ENCODE data around the gene ETF1.

GRCh38 chr5:138457531-138458275, 85.3 kb downstream of the ETF1 start:
- no peak for TF ChIP-seq CTCF (IDR thresholded peaks at IDR 0.05)
- TF ChIP-seq POLR2A (IDR thresholded peaks at IDR 0.05) = no peak
